22Rv1 (cell line): Measurements from ENCODE around the gene ESPNL.

Source experiments
- H3K27ac ChIP-seq: fragments of 450-650 bp; 2 replicates; pipeline ENCODE4 v1.5.1; 2017
- CTCF ChIP-seq: fragments of 450-650 bp; IDR thresholded peaks from 2 replicates; pipeline ENCODE4 v1.5.1; 2017; ENCODE audit warnings: mild to moderate bottlenecking
- ZFX ChIP-seq: fragments of 450-650 bp; IDR thresholded peaks from 2 replicates; pipeline ENCODE4 v1.6.1; 2017; ENCODE audit warnings: antibody characterized with exemption, borderline replicate concordance

ESPNL gene

GRCh38 chr2:238121511-238122286 is 21.6 kb downstream of the ESPNL start:
- TF ChIP-seq ZFX = no peak
- TF ChIP-seq CTCF = no peak
- H3K27ac ChIP-seq = no peak overlapping the region

GRCh38 chr2:238122287-238123217 is 22.4 kb downstream of the ESPNL start:
- TF ChIP-seq CTCF = no peak

GRCh38 chr2:238123218-238123971 is 23.3 kb downstream of the ESPNL start:
- TF ChIP-seq CTCF (no peak), ZFX (no peak)
- H3K27ac ChIP-seq = no peak overlapping the region

More at GRCh38 chr2:238122287-238123217, 22.4 kb downstream of the ESPNL start:
- no peak overlapping the region for H3K27ac ChIP-seq

GRCh38 chr2:238123991-238124470 is 23.9 kb downstream of the ESPNL start:
- H3K27ac ChIP-seq = no peak overlapping the region
- TF ChIP-seq ZFX (no peak), CTCF (no peak)

GRCh38 chr2:238124488-238125126 is 24.5 kb downstream of the ESPNL start:
- TF ChIP-seq CTCF = no peak
- TF ChIP-seq ZFX = no peak
- H3K27ac ChIP-seq = no peak overlapping the region

GRCh38 chr2:238125127-238125885 is 25.2 kb downstream of the ESPNL start:
- TF ChIP-seq CTCF = no peak
- no peak for TF ChIP-seq ZFX

More at GRCh38 chr2:238125127-238125885, 25.2 kb downstream of the ESPNL start:
- no peak overlapping the region for H3K27ac ChIP-seq
